SK-N-MC (cell line): Measurements from ENCODE around the gene HRNR.

Experiments used
- DNase-seq: peaks from one replicate; pipeline ENCODE4 v3.0.0-alpha.2; 2011; ENCODE audit warnings: low read depth, low spot score
- H3K27ac ChIP-seq: fragments of 200-600 bp; sonication (generic); 2 replicates; pipeline ENCODE4 v1.5.1; 2016; ENCODE audit warnings: mixed run types
- H3K36me3 ChIP-seq: fragments of 200-600 bp; sonication (generic); 2 replicates; pipeline ENCODE4 v1.6.1; 2017; ENCODE audit warnings: antibody characterized with exemption, low read length, mixed read lengths; ENCODE audit not compliant: insufficient read depth
- H3K4me3 ChIP-seq: fragments of 200-600 bp; sonication (generic); 2 replicates; pipeline ENCODE4 v1.5.1; 2016
- H3K9ac ChIP-seq: fragments of 200-600 bp; sonication (generic); 2 replicates; pipeline ENCODE4 v1.8.0; 2017; ENCODE audit warnings: mixed run types, mixed read lengths; ENCODE audit not compliant: insufficient read length
- H3K9me3 ChIP-seq: fragments of 200-600 bp; sonication (generic); 2 replicates; pipeline ENCODE4 v1.6.1; 2017; ENCODE audit warnings: low read depth, mild to moderate bottlenecking, antibody characterized with exemption, low read length, moderate library complexity, mixed read lengths
- EZH2 ChIP-seq: fragments of 200-600 bp; sonication (generic); IDR thresholded peaks from one replicate; pipeline ENCODE4 v1.6.1; 2017; ENCODE audit warnings: antibody characterized with exemption
- FOXP2 ChIP-seq: optimal IDR thresholded peaks from 2 replicates; pipeline ENCODE3; 2011; ENCODE audit warnings: mild to moderate bottlenecking, moderate library complexity; ENCODE audit not compliant: insufficient read depth; ENCODE audit errors: extremely low read length, control extremely low read depth
- POLR2AphosphoS5 ChIP-seq: IDR thresholded peaks from 2 replicates; pipeline ENCODE4 v1.6.1; 2012; ENCODE audit warnings: mild to moderate bottlenecking, low read depth, low read length, borderline replicate concordance

HRNR gene

DNA sequence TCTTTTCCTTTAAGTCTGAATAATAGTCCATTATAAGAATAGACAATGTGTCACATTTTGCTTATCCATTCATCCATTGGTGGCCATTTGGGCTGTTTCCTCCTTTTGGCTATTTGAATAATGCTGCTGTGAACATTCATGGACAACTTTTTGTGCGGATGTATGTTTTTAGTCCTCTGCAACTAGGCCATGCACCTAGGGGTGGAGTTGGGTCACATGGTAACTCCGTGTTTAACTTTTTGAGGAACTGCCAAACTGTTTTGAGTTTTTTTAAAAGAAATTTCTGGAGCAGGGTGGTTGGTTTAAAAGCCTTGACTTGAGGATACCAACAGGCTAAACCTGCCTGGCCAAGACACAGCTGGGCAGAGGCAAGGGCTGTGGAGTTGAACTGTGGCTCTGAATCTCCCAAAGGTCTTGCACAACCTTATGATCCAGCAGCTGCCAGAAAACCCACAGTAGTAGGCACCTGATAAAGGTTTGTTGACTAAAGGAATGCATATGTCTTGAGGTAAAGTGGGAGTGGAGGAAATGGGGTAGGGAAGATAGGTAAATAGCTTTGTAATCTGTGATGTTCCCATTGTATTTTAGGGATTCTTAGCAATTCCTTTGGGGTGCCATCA, 59.4 kb downstream of the HRNR start:
- H3K9me3 ChIP-seq, result no peaks in the 10 kb centered on the region
- DNase-seq, result no peak
- no peaks in the 10 kb centered on the region for H3K36me3 ChIP-seq
- H3K4me3 ChIP-seq, result no peak overlapping the region
- TF ChIP-seq POLR2AphosphoS5 (no peak), EZH2 (no peak), FOXP2 (no peak)
- no peak overlapping the region for H3K27ac ChIP-seq
- no peak overlapping the region for H3K9ac ChIP-seq

DNA sequence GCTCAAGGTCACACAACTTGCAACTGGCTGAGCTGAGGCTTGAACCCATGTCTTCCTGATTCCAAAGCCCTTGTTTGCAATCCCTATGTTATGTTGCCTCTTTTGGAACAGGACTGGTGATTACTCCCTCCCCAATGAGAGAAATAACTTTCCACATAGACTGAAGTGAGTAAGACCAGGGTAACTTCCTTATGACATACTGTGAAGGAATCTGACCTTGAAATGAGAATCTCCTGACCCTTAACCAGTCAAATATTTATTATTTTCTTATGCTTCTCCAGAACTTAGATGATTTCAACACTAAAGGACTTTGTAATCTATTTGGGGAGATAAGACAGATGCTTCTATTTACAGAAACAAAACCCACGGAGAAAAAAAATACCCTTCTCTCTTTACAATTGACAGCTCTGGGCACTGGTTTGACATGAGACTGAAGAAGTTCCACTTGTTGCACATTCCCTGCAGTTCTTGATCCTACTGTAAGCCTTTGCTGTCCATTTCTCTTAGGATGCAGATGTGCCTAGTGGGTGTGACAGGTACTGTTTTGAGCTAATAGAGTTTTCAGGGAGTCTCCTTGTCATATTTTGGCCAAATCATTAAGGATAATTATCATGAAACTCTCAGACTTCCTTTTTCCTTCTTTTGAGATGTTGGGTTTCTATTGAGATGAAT, 61.1 kb downstream of the HRNR start:
- Histone ChIP-seq H3K27ac (no peak overlapping the region), H3K9me3 (no peaks in the 10 kb centered on the region)
- no peak for DNase-seq

More for the DNA sequence above, 61.1 kb downstream of the HRNR start:
- Histone ChIP-seq H3K9ac (no peak overlapping the region), H3K36me3 (no peaks in the 10 kb centered on the region), H3K4me3 (no peak overlapping the region)
- no peak for TF ChIP-seq POLR2AphosphoS5
- no peak for TF ChIP-seq FOXP2
- TF ChIP-seq EZH2, result no peak
